Thymus (tissue), 11 donors: Measurements from ENCODE around the gene LTBP3. TPM values are rescaled to one million over a fixed set of nuclear protein-coding genes. Genes with fewer than 3 reads are reported as not detected.

Experiments used
- DNase-seq, 9 donors: peaks; one replicate each; pipeline ENCODE4 v3.0.0-alpha.2; 2013; ENCODE audit warnings: low spot score in 9 of 9, low read depth in 6 of 9, missing footprints in 1 of 9
- H3K27ac ChIP-seq, 2 donors: one replicate each; pipeline ENCODE4 v1.5.1; 2013; ENCODE audit warnings: control low read depth in 1 of 2, low read depth in 1 of 2, low read length in 1 of 2, mild to moderate bottlenecking in 1 of 2, moderate library complexity in 1 of 2
- H3K27me3 ChIP-seq, 2 donors: one replicate each; pipeline ENCODE4 v1.5.1; 2013; ENCODE audit warnings: low read length in 1 of 2; ENCODE audit not compliant: control insufficient read depth in 2 of 2, insufficient read depth in 1 of 2
- H3K36me3 ChIP-seq, 2 donors: one replicate each; pipeline ENCODE4 v1.5.1; 2013; ENCODE audit warnings: low read length in 1 of 2, mild to moderate bottlenecking in 1 of 2, moderate library complexity in 1 of 2; ENCODE audit not compliant: control insufficient read depth in 2 of 2, insufficient read depth in 2 of 2
- H3K4me1 ChIP-seq, 2 donors: one replicate each; pipeline ENCODE4 v1.5.1; 2013; ENCODE audit warnings: low read length in 2 of 2; ENCODE audit not compliant: control insufficient read depth in 2 of 2, insufficient read depth in 2 of 2
- H3K4me3 ChIP-seq, 2 donors: one replicate each; pipeline ENCODE4 v1.5.1; 2013; ENCODE audit warnings: low read length in 2 of 2, control low read depth in 1 of 2, mild to moderate bottlenecking in 1 of 2
- H3K9me3 ChIP-seq, 2 donors: one replicate each; pipeline ENCODE4 v1.5.1; 2013; ENCODE audit warnings: low read length in 1 of 2, mild to moderate bottlenecking in 1 of 2; ENCODE audit not compliant: control insufficient read depth in 2 of 2, insufficient read depth in 1 of 2
- WGBS: extraction: QIAGEN DNeasy Blood & Tissue Kit; methylation state at CpG from one replicate; pipeline ENCODE4 v1.1.7; 2013; 5-methylcytosine and 5-hydroxymethylcytosine counted together
- polyA plus RNA-seq: library from polyadenylated mRNA; stranded (reverse); fragments of 200-250 nt; gene quantifications from one replicate; pipeline ENCODE4 v1.2.3, GENCODE V29; 2013
- total RNA-seq: library from RNA; stranded (reverse); fragments of 120-200 nt; gene quantifications from one replicate; pipeline ENCODE4 v1.2.4, GENCODE V29; 2013
- donor health status: healthy.

Gene LTBP3
- total and polyA plus RNA-seq, 2 donors, result 13.3 to 64.6 TPM

DNA sequence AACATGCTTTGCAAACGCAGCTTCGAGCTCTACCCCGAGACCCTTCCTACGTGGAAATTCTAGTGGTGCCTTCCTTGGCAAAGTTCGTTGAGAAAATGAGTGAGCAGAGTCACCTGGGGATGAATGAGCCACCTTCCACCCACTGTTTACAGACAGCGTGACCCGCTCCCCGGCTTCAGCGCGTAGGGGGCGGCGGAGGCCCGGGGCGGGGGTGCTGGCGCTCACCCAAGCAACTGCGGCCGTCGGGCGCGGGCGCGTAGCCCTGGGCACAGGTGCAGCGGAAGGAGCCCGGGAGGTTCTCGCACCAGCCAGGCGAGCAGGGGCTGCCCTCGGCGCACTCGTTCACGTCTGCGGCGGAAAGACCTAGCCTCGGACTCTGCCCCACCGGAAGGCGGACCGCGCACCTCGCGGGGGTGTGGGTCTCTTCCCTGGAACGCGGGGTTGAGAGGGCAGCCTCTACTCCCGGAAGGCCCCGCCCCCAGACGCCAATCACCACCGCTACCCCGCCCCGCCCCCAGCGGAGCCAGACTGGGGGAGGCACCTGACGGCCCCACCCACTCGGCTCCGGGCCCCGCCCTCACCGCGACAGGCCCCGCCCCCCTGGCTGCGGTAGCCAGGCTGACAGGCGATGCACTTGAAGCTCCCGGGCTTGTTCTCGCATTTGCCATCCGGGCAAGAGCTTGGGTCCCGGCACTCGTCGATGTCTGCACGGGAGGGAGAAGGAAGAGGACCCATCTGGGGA, 11.8 kb downstream of the LTBP3 start:
- H3K4me3 ChIP-seq, result peak overlapping the region; percentile 44 to 49
- H3K36me3 ChIP-seq, result peaks cover 2 to 6% of the 10 kb centered on the region in 2 donors
- DNase-seq, result peak in 7 of 9 donors; percentile 78 to 95 (median 90)
- H3K9me3 ChIP-seq, result peaks cover 0 to 10% of the 10 kb centered on the region in 2 donors
- H3K27ac ChIP-seq, result peak overlapping the region; percentile 87 to 97
- H3K27me3 ChIP-seq, result no peaks in the 10 kb centered on the region
- H3K4me1 ChIP-seq, result peaks cover 38 to 57% of the 10 kb centered on the region in 2 donors
- WGBS, result 6% methylated on average over 64 of the region's 64 CpGs

DNA sequence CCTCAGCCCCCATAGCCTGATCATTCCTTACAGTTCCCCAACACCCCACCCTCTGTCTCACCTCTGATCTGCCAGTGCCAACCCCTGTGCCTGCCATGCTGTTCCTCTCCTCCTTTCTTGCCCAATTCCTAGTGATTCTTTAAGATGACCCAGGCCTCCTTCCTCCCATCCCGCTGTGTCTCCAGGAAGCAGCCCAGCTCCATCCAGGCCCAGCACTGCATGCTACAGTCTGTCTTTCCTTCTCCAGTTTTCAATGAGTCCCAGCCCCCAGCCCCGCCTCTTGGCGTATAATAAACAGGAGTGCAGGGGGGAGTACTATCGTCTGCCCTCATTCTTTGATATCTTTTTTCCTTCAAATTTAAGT, 12.3 kb downstream of the LTBP3 start:
- peak overlapping the region; percentile 54 to 97 for H3K27ac ChIP-seq
- H3K27me3 ChIP-seq, result no peaks in the 10 kb centered on the region
- peaks cover 2 to 6% of the 10 kb centered on the region in 2 donors for H3K36me3 ChIP-seq
- peak overlapping the region; percentile 44 to 49 for H3K4me3 ChIP-seq
- DNase-seq, result no peak
- WGBS, result 30% methylated on average over 4 of the region's 4 CpGs
- H3K4me1 ChIP-seq, result peaks cover 40 to 57% of the 10 kb centered on the region in 2 donors
- H3K9me3 ChIP-seq, result peaks cover 0 to 5% of the 10 kb centered on the region in 2 donors

DNA sequence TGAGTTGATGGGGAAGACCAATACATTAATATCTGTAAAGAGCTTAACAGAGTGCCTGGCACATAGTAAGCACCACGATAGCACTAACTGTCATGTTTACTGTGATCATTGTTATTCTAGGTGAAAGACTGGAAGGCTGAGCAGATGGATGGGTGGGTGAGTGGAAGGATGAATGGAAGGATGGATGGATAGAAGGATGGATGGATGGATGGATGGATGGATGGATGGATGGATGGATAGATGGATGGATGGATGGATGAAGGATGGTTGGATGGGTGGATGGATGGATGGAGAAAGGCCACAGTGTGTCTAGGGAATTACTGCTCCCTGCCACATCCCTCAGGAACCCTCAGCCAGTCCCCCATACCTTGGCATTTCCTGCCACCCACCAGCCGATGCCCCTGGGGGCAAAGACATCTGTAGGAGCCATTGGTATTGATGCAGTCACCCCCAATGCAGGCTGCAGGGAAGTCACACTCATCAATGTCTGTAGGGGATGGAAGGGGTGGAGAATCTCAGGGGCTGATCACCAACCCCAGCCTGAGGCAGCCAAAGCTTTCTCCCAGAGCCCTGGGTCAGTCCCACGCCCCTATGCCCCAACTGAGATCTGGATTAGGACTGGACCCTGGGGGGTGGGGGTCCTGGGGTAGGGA, 15.3 kb downstream of the LTBP3 start:
- 98% methylated on average over 3 of the region's 3 CpGs for WGBS

DNA sequence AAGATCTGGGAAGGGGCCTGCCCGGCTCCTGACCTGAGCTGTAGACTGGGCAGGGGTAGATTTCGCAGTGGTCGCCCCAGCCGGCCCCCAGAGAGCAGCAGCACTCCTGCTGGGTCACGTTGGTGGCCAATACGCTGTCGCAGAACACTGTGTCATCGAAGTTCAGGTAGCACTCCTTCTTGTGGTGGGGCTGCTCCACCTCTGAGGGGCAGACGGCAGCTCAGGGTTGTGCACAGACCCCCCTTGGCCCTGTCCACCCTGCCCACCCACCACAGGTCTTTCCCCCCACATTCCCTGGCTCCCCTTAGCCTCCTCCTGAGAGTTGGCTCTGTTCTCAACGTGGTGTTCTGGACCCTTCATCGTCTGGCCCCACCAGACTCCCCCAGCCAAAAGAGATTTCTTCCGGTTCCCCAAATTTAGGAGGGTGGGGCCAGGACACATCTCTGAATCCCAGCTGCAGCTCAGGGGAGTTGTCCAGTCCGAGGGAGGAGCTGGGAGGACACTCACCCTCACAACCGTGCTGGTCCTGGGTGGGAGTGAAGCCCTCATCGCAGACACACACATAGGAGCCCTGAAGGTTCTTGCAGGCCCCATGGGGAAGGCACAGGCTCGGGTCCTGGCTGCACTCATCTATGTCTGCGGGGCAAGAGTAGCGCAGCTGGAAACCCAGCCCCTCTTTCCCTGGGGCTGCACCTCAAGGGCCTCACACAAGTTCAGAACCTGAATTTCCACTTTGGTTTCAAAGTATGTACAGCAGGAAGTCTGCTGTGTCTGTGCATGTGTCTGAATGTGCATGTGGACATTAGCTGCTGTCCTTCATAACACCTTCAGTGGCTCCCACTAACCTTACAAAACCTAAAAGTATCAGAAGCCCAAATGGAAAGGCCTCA, 16.8 kb downstream of the LTBP3 start:
- peak overlapping the region; percentile 77 to 83 for H3K27ac ChIP-seq
- peaks cover 0 to 3% of the 10 kb centered on the region in 2 donors for H3K27me3 ChIP-seq
- 50% methylated on average over 18 of the region's 18 CpGs for WGBS
- H3K36me3 ChIP-seq, result peaks cover 24 to 35% of the 10 kb centered on the region in 2 donors
- peak overlapping the region; percentile 59 to 64 for H3K4me3 ChIP-seq
- H3K4me1 ChIP-seq, result peaks cover 18 to 41% of the 10 kb centered on the region in 2 donors
- no peaks in the 10 kb centered on the region for H3K9me3 ChIP-seq
- no peak for DNase-seq

More for the DNA sequence above, 15.3 kb downstream of the LTBP3 start:
- peaks cover 11 to 20% of the 10 kb centered on the region in 2 donors for H3K36me3 ChIP-seq
- H3K27me3 ChIP-seq, result peaks cover 0 to 3% of the 10 kb centered on the region in 2 donors
- H3K9me3 ChIP-seq, result no peaks in the 10 kb centered on the region
- no peak for DNase-seq
- no peak overlapping the region for H3K4me3 ChIP-seq
- peaks cover 28 to 55% of the 10 kb centered on the region in 2 donors for H3K4me1 ChIP-seq
- H3K27ac ChIP-seq, result no peak overlapping the region

DNA sequence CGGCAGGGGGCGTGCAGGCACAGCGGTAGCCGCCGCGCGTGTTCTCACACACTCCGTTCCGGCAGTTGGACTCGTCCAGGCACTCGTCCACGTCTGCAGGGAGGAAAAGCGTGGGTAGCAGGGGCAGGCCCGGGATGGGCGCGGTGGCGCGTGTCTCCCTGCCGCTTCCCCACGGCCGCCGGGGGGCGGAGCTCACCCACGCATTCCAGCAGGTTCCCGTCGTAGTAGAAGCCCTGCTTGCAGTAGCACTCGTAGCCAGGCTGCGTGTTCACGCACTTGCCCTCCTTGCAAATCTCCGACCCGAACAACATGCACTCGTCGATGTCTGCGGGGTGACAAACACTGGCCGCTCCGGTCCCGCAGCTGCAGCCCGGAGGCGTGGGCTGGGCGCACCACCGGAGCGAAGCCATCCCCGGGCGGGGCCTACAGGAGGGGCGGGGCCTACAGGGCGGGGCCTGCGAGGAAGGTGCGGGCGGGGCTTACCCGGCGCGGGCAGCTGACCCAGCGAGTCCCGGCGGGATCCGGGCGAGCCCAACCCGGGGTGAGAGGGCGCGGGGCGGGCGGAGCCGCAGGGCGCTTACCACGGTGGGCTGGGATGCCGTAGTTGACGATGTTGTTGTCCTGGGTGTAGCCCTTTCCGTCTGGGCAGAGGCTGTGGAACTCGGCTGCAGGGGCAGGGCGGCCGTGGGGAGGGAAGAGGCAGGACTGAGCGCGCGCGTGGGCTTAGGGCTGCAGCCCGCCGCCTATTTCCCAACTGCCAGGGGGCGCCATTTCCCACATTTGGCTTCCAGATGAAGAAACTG, 17.7 kb downstream of the LTBP3 start:
- DNase-seq, result peak in 7 of 9 donors; percentile 73 to 92 (median 79)
- H3K36me3 ChIP-seq, result peaks cover 31 to 42% of the 10 kb centered on the region in 2 donors
- peak overlapping the region; percentile 77 to 90 for H3K27ac ChIP-seq

DNA sequence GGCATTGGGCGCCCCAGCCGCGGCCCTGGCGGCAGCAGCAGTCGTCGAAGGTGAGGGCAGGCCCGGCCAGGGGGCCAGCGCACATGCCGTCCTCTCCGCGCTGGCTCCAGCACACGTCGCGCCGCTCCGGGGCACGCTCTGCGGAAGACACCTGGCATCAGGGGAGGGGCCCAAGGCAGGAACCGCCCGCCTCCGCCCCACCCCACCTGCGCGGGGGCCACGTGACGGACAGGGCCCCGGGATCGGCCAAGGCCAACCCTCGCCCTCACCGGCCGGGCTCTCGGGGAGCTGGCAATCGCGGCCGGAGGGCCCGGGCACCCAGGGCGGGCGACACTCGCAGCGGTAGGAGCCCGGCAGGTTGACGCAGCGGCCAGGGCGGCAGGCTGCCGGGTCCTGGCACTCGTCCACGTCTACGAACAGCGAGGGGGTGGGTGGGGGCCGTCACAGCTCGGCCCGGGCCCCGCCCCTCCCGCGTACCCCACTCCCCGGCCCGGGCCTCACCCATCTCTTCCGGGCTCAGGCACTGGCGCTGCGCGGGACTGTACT, 18.3 kb downstream of the LTBP3 start:
- no peaks in the 10 kb centered on the region for H3K9me3 ChIP-seq
- peaks cover 36 to 48% of the 10 kb centered on the region in 2 donors for H3K36me3 ChIP-seq
- H3K27me3 ChIP-seq, result peaks cover 0 to 3% of the 10 kb centered on the region in 2 donors
- peak overlapping the region; percentile 77 to 90 for H3K27ac ChIP-seq
- 29% methylated on average over 60 of the region's 60 CpGs for WGBS
- no peak for DNase-seq
- H3K4me3 ChIP-seq, result peak overlapping the region; percentile 59 to 64
- H3K4me1 ChIP-seq, result peaks cover 9 to 27% of the 10 kb centered on the region in 2 donors

More for the DNA sequence above, 17.7 kb downstream of the LTBP3 start:
- Histone ChIP-seq H3K9me3 (no peaks in the 10 kb centered on the region), H3K4me3 (peak overlapping the region; percentile 59 to 64), H3K27me3 (peaks cover 0 to 3% of the 10 kb centered on the region in 2 donors), H3K4me1 (peaks cover 14 to 32% of the 10 kb centered on the region in 2 donors)
- WGBS, result under 1% methylated on average over 78 of the region's 78 CpGs

DNA sequence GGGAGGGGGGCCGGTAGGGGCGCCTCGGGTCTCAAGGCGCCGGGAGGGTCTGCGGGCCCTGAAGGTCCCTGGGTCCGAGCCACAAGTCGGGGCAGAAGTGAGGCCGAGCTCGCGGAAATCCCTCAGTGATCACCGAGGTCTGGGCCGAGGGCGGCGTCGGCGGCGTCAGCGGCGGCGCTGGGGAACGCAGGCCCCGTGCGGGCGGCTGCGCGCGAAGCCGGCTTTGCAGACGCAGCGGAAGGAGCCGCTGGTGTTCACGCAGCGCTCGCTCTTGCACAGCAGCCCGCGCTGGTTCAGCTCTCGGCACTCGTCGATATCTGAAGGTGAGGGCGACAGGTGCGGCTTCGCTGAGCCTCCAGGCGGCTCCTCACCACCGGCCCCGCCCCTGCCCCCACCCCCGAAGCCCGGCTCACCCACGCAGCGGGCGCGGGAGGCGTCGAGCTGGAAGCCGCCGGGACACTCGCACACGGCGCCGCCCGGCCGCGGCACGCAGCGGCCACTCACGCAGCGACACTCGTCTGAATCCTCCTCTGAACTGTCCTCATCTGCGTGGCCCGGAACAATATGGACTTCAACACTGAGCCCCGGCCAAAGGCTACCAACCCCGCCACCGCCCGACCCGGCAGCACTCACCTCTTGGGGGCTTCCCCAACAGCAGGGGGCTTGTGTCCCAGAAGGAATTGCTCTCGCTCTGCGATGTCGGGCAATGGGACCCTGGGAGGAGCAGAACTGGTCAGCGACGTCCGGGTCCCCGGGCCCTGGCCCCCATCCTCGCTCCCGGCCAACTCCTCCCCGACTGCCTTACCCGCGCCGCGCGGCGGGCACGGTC, 19.0 kb downstream of the LTBP3 start:
- H3K27ac ChIP-seq, result peak overlapping the region in 1 of 2 donors; percentile 77
- no peak for DNase-seq
- no peaks in the 10 kb centered on the region for H3K9me3 ChIP-seq
- 96% methylated on average over 92 of the region's 92 CpGs for WGBS
- peaks cover 36 to 48% of the 10 kb centered on the region in 2 donors for H3K36me3 ChIP-seq
- no peak overlapping the region for H3K4me3 ChIP-seq
- peaks cover 9 to 27% of the 10 kb centered on the region in 2 donors for H3K4me1 ChIP-seq
- peaks cover 0 to 3% of the 10 kb centered on the region in 2 donors for H3K27me3 ChIP-seq
